Measurements from ENCODE around the gene IRAK4. TPM values are rescaled to one million over a fixed set of nuclear protein-coding genes. Genes with fewer than 3 reads are reported as not detected.

Gene IRAK4
- total RNA-seq, 1 donor from 2014 or later: 9.9 TPM

DNA sequence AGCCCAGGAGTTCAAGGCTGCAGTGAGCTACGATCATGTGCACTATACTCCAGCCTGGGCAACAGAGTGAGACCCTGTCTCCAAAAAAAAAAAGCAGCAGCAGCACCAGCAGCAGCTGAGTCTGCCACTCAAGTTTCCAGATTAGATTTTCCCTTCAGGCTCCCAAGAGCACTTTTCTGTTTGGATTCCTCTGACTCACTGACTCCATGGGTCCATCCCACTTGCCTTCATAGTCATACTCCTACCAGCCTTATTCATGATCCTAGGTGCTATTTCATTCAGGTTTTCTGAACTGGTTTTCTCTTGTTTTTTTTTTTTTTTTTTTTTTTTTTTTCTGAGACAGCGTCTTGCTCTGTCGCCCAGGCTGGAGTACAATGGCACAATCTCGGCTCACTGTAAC lies 54.2 kb downstream of the IRAK4 start:
- Histone ChIP-seq H3K9ac (ENCODE audit: low read length) (no peak overlapping the region), H3K27ac (ENCODE audit: low read depth, low read length) (no peak overlapping the region)

DNA sequence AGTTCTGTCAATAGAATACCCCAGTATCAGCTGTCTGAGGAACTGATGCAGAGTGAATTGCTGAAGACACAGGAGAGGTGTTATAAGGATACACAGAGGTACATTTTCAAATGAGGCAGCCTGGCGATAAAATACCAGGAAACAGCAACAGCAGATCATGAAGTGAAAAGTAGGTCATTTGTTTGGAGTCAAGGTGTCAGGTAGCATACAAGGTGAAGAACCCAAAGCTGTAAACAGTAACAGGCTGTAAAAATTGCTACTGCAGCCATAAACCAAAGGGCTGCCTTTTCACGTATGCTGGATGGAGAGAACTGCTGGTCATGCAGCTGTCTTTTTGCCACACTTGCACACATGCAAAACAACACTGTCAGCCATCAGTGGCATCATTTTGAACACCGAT lies 56.7 kb downstream of the IRAK4 start:
- Histone ChIP-seq H3K9me3 (ENCODE audit: insufficient read depth, low read depth, low read length) (no peaks in the 10 kb centered on the region), H3K36me3 (ENCODE audit: insufficient read depth, low read length) (no peaks in the 10 kb centered on the region), H3K4me1 (ENCODE audit: insufficient read depth, low read length) (no peaks in the 10 kb centered on the region), H3K4me3 (ENCODE audit: insufficient read depth, low read depth, low read length) (no peak overlapping the region), H3K9ac (ENCODE audit: low read length) (no peak overlapping the region), H4K20me1 (ENCODE audit: insufficient read depth, low read length) (no peaks in the 10 kb centered on the region), H2AFZ (ENCODE audit: low read depth, low read length) (no peak overlapping the region), H3K27me3 (ENCODE audit: insufficient read depth, low read length) (no peaks in the 10 kb centered on the region), H3K27ac (ENCODE audit: low read depth, low read length) (no peak overlapping the region), H3K79me2 (ENCODE audit: insufficient read depth, low read length) (no peaks in the 10 kb centered on the region), H3K4me2 (ENCODE audit: low read length) (no peak overlapping the region)
- H3K9me3 Mint-ChIP-seq (ENCODE audit: unreplicated experiment): no peaks in the 10 kb centered on the region
- H3K4me1 Mint-ChIP-seq (ENCODE audit: low read depth, unreplicated experiment): no peaks in the 10 kb centered on the region
- no peaks in the 10 kb centered on the region for H3K36me3 Mint-ChIP-seq (ENCODE audit: low read depth, unreplicated experiment)
- no peak overlapping the region for H3K4me3 Mint-ChIP-seq (ENCODE audit: unreplicated experiment)
- no peaks in the 10 kb centered on the region for H3K27me3 Mint-ChIP-seq (ENCODE audit: low read depth, unreplicated experiment)
- DNase-seq (ENCODE audit: low read depth): no peak
- no peak for TF ChIP-seq EZH2 (IDR thresholded peaks at IDR 0.05; ENCODE audit: insufficient read depth, low read length)
- TF ChIP-seq, protein P1, sequence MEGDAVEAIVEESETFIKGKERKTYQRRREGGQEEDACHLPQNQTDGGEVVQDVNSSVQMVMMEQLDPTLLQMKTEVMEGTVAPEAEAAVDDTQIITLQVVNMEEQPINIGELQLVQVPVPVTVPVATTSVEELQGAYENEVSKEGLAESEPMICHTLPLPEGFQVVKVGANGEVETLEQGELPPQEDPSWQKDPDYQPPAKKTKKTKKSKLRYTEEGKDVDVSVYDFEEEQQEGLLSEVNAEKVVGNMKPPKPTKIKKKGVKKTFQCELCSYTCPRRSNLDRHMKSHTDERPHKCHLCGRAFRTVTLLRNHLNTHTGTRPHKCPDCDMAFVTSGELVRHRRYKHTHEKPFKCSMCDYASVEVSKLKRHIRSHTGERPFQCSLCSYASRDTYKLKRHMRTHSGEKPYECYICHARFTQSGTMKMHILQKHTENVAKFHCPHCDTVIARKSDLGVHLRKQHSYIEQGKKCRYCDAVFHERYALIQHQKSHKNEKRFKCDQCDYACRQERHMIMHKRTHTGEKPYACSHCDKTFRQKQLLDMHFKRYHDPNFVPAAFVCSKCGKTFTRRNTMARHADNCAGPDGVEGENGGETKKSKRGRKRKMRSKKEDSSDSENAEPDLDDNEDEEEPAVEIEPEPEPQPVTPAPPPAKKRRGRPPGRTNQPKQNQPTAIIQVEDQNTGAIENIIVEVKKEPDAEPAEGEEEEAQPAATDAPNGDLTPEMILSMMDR (IDR thresholded peaks at IDR 0.05; ENCODE audit: insufficient read depth, low read depth, low read length): no peak
- no peak overlapping the region for H3K27ac Mint-ChIP-seq (ENCODE audit: unreplicated experiment)
- no peak for FAIRE-seq

More for the DNA sequence above, 54.2 kb downstream of the IRAK4 start:
- H3K79me2 ChIP-seq (ENCODE audit: insufficient read depth, low read length): no peaks in the 10 kb centered on the region
- no peaks in the 10 kb centered on the region for H3K4me1 Mint-ChIP-seq (ENCODE audit: low read depth, unreplicated experiment)
- no peak overlapping the region for H3K4me2 ChIP-seq (ENCODE audit: low read length)
- H3K27me3 Mint-ChIP-seq (ENCODE audit: low read depth, unreplicated experiment): no peaks in the 10 kb centered on the region
- no peak overlapping the region for H3K27ac Mint-ChIP-seq (ENCODE audit: unreplicated experiment)
- no peak for DNase-seq (ENCODE audit: low read depth)
- H3K4me3 Mint-ChIP-seq (ENCODE audit: unreplicated experiment): no peak overlapping the region
- H4K20me1 ChIP-seq (ENCODE audit: insufficient read depth, low read length): no peaks in the 10 kb centered on the region
- H3K9me3 ChIP-seq (ENCODE audit: insufficient read depth, low read depth, low read length): no peaks in the 10 kb centered on the region
- no peak overlapping the region for H3K4me3 ChIP-seq (ENCODE audit: insufficient read depth, low read depth, low read length)
- no peaks in the 10 kb centered on the region for H3K36me3 ChIP-seq (ENCODE audit: insufficient read depth, low read length)
- H2AFZ ChIP-seq (ENCODE audit: low read depth, low read length): no peak overlapping the region
- no peaks in the 10 kb centered on the region for H3K9me3 Mint-ChIP-seq (ENCODE audit: unreplicated experiment)
- FAIRE-seq: no peak
- no peaks in the 10 kb centered on the region for H3K4me1 ChIP-seq (ENCODE audit: insufficient read depth, low read length)
- no peaks in the 10 kb centered on the region for H3K36me3 Mint-ChIP-seq (ENCODE audit: low read depth, unreplicated experiment)
- no peaks in the 10 kb centered on the region for H3K27me3 ChIP-seq (ENCODE audit: insufficient read depth, low read length)
- no peak for TF ChIP-seq EZH2 (IDR thresholded peaks at IDR 0.05; ENCODE audit: insufficient read depth, low read length)
- TF ChIP-seq, protein P1 (IDR thresholded peaks at IDR 0.05; ENCODE audit: insufficient read depth, low read depth, low read length): no peak

DNA sequence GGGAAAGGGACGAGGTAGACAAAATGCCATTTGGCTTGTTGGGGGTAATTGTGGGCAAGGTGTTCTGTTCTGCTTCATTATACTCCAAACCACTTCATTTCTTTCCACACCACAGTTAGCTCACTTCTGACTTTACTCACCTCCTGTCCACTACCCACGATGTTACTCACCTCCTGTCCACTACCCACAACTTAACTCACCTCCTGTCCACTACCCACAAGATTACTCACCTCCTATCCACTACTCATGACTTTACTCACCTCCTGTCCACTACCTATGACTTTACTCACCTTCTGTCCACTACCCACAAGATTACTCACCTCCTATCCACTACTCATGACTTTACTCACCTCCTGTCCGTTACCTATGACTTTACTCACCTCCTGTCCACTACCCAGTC lies 57.4 kb downstream of the IRAK4 start:
- Histone ChIP-seq H3K9me3 (ENCODE audit: insufficient read depth, low read depth, low read length) (no peaks in the 10 kb centered on the region), H3K4me2 (ENCODE audit: low read length) (no peak overlapping the region), H3K9ac (ENCODE audit: low read length) (no peak overlapping the region), H4K20me1 (ENCODE audit: insufficient read depth, low read length) (no peaks in the 10 kb centered on the region), H3K27ac (ENCODE audit: low read depth, low read length) (no peak overlapping the region), H3K27me3 (ENCODE audit: insufficient read depth, low read length) (no peaks in the 10 kb centered on the region), H3K4me1 (ENCODE audit: insufficient read depth, low read length) (no peaks in the 10 kb centered on the region), H2AFZ (ENCODE audit: low read depth, low read length) (no peak overlapping the region), H3K36me3 (ENCODE audit: insufficient read depth, low read length) (no peaks in the 10 kb centered on the region), H3K79me2 (ENCODE audit: insufficient read depth, low read length) (no peaks in the 10 kb centered on the region), H3K4me3 (ENCODE audit: insufficient read depth, low read depth, low read length) (no peak overlapping the region)
- no peak for TF ChIP-seq EZH2 (IDR thresholded peaks at IDR 0.05; ENCODE audit: insufficient read depth, low read length)
- TF ChIP-seq, protein P1 (IDR thresholded peaks at IDR 0.05; ENCODE audit: insufficient read depth, low read depth, low read length): no peak
- FAIRE-seq (no peak), DNase-seq (ENCODE audit: low read depth) (peak; percentile 22)
- H3K27me3 Mint-ChIP-seq (ENCODE audit: low read depth, unreplicated experiment): no peaks in the 10 kb centered on the region
- H3K36me3 Mint-ChIP-seq (ENCODE audit: low read depth, unreplicated experiment): no peaks in the 10 kb centered on the region
- H3K4me3 Mint-ChIP-seq (ENCODE audit: unreplicated experiment): no peak overlapping the region
- no peaks in the 10 kb centered on the region for H3K4me1 Mint-ChIP-seq (ENCODE audit: low read depth, unreplicated experiment)
- no peaks in the 10 kb centered on the region for H3K9me3 Mint-ChIP-seq (ENCODE audit: unreplicated experiment)
- no peak overlapping the region for H3K27ac Mint-ChIP-seq (ENCODE audit: unreplicated experiment)

Data from astrocyte (in vitro differentiated cells and primary cell).